BE2C (cell line): ENCODE data around the gene RPS6KA2.
A peak's percentile ranks its signal among the peaks of the same experiment; 100 is the strongest.

ENCODE experiments used
- DNase-seq: peaks from one replicate; pipeline ENCODE4 v3.0.0-alpha.2; 2020
- H3K27me3 ChIP-seq: fragments of 250-450 bp; sonication (Bioruptor Pico); 2 replicates; pipeline ENCODE4 v1.5.1; 2020; ENCODE audit warnings: mild to moderate bottlenecking
- H3K36me3 ChIP-seq: fragments of 250-450 bp; sonication (Bioruptor Pico); 2 replicates; pipeline ENCODE4 v1.5.1; 2020; ENCODE audit warnings: mild to moderate bottlenecking
- H3K4me1 ChIP-seq: fragments of 250-450 bp; sonication (Bioruptor Pico); 2 replicates; pipeline ENCODE4 v1.5.1; 2020
- H3K4me3 ChIP-seq: 2 replicates; pipeline ENCODE4 v1.5.1; 2011; ENCODE audit warnings: low read depth, low read length
- H3K9me3 ChIP-seq: fragments of 250-450 bp; sonication (Bioruptor Pico); 2 replicates; pipeline ENCODE4 v1.5.1; 2020
- CTCF ChIP-seq: IDR thresholded peaks from 2 replicates; pipeline ENCODE4 v1.5.1; 2012; ENCODE audit warnings: mild to moderate bottlenecking, low read depth, low read length

RPS6KA2 gene

DNA sequence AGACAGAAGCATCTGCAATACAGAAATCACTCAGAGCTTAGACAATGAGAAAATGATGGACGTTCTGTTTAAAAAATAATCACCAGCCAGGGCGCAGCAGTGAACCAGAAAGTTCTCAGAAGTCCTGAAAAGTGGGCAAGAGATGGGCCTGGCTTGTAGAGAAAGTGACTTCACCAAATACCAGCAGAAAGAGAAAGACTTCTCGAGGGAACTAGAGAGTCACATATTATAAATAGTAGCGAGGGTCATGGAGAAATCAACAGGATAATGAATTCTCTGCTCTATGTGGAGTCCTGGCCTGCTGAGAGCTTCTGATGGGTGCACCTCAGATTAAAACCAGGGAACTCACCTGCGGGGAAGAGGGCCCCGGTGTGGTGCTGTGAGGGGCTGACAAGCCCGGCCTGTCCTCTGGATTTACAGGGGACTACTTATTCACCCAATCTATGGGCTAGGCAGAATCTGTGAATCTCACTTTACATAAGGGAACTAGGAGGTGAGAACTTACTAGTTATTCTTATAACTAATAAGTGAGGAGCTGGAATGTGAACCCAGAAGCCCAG lies 35.0 kb downstream of the RPS6KA2 start:
- Histone ChIP-seq H3K4me3 (no peak overlapping the region), H3K9me3 (no peaks in the 10 kb centered on the region), H3K4me1 (peaks cover 37% of the 10 kb centered on the region), H3K27me3 (no peaks in the 10 kb centered on the region), H3K36me3 (no peaks in the 10 kb centered on the region)
- DNase-seq = no peak
- no peak for TF ChIP-seq CTCF

DNA sequence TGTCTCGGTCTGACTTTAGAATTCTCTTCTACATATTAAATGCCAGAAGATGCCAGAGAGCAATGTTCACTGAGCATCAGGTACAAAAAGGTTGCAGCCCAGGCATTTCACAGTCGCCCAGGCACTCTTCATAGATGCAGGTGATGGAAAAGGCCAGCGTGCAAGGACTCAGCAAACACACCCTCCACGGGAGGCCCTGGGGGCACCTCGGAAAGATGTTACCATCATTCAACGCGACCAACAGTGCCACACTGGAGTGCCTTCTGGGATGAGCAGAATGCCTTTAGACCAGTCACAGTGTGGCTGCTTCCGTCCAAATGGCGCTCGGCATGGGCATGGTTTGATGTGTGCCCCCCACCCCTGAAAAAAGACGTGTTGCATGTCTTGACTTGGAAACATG lies 36.0 kb downstream of the RPS6KA2 start:
- no peak for TF ChIP-seq CTCF
- Histone ChIP-seq H3K27me3 (no peaks in the 10 kb centered on the region), H3K9me3 (no peaks in the 10 kb centered on the region), H3K4me3 (no peak overlapping the region), H3K36me3 (no peaks in the 10 kb centered on the region), H3K4me1 (peaks cover 37% of the 10 kb centered on the region)
- no peak for DNase-seq

DNA sequence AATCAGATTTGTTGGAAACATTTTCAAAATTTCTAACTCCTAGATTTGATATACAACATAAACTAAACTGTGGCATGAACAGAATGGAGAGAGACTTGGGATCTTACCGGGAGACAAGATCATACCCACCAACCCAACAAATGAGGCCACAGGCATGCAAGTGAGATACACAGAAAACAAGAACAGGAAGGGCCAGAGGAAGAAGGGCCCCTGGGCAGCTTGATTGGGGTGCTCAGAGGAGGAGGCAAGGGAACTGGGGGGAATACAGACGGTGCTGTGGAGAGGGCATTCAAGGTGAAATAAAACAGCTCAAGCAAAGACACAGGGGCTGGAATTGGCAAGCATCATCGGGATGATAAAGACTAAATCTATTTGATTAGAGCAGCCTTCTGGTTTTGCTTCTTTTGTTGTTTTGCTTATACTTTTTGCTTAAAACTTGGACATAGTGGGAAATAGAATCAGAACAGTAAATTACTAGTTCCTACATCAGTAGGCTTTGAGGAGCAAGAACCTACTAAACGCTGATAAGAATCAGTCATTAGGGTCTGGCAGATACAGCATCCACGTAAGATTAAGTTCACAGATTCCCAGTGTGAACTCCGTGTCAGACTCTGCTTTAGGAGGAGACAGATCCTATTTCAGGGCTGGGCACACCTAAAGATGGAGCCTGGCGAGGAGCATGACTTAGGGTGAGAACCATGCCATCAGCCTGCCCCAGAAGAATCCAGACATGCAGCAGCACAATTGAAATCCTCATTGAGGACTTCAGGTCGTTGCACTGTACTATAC lies 37.1 kb downstream of the RPS6KA2 start:
- DNase-seq = no peak
- Histone ChIP-seq H3K36me3 (no peaks in the 10 kb centered on the region), H3K27me3 (no peaks in the 10 kb centered on the region), H3K4me1 (peaks cover 37% of the 10 kb centered on the region), H3K9me3 (no peaks in the 10 kb centered on the region), H3K4me3 (peak overlapping the region; percentile 13; the same call in 1 of the 2 replicates)
- TF ChIP-seq CTCF = no peak

DNA sequence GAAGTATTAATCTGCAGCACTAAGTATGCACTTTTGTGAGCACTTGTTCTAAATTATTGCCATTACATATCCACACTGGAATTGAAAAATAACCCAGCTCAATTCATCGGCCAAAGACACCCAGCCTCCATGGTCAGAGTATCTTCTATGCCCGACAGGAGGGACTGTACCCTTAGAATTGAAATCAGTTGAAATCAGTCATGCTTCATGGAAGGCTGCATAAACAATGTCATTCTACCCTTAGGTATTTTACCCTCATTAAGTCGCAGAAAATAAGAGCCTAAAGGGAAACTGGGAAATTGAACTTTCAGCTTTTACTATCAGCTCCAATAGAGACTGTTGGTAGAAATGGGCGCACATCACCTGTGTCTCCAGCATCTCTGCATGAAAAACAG lies 37.7 kb downstream of the RPS6KA2 start:
- no peaks in the 10 kb centered on the region for H3K9me3 ChIP-seq
- peaks cover 37% of the 10 kb centered on the region for H3K4me1 ChIP-seq
- no peak for TF ChIP-seq CTCF
- no peaks in the 10 kb centered on the region for H3K36me3 ChIP-seq
- no peak overlapping the region for H3K4me3 ChIP-seq
- DNase-seq = no peak
- no peaks in the 10 kb centered on the region for H3K27me3 ChIP-seq

DNA sequence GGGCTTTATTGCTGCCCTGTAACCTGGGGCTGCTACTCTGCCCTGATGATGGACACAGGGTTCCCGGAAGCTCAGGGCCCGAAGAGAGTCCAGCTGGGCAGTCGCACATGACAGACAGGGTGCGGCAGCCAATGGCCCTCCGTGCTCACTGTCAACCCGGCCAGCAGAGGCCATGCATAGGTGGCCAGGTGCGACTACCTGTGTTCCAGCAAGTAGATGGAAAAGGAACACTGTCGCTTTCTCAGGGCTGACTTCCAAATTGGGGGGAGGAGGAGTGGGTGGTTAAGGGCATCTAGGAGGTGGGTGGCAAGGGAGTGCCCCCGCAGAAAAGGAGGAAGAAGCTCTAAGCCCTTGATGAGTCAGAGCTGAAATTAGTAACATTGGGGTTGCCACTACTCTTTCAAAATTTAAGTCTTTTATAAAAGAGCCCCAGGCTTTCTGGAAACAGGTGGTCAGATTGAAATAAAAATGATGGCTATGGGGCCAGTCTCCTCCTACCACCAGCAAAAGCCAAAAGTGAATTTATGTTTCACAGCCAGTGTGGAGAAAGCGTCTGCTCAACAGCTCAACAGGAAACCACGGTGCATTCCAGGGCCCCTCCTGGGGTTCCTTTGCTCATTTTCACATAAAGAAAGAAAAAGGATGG lies 38.2 kb downstream of the RPS6KA2 start:
- no peak for DNase-seq
- peaks cover 37% of the 10 kb centered on the region for H3K4me1 ChIP-seq
- TF ChIP-seq CTCF = no peak
- no peaks in the 10 kb centered on the region for H3K36me3 ChIP-seq
- H3K9me3 ChIP-seq = no peaks in the 10 kb centered on the region
- no peak overlapping the region for H3K4me3 ChIP-seq
- H3K27me3 ChIP-seq = no peaks in the 10 kb centered on the region
